DND-41 (cell line): ENCODE measurements around the gene SRSF9.

Experiments used
- EZH2 ChIP-seq: IDR thresholded peaks from 3 replicates; pipeline ENCODE4 v1.6.1; 2012; ENCODE audit warnings: borderline replicate concordance, low read depth, mild to moderate bottlenecking, moderate library complexity, low read length, inconsistent platforms; ENCODE audit not compliant: severe bottlenecking
- TF ChIP-seq, protein P1 (sequence below): IDR thresholded peaks from 2 replicates; pipeline ENCODE4 v1.5.1; 2012; ENCODE audit warnings: borderline replicate concordance, low read length, moderate library complexity, mild to moderate bottlenecking; ENCODE audit not compliant: poor library complexity, severe bottlenecking; ENCODE audit errors: extremely low read depth

DNA sequence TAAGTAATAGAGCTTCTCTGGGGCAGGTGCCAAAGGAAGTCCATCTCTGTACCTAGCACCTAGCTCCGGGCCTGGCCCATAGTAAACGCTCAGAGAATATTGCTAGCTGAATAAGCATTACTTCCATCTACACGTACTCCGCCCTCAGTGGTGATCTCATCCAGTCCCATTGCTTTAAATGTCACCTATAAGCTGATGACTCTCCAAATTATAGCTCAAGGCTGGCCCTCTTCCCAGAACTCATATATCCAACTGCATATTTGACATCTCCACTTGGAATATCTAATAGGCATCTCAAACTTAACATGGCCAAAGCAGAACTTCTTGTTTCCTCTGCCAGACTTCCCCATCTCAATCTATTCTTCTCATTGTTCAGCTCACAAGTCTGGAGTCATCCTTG is 19.5 kb upstream of the SRSF9 start:
- TF ChIP-seq, protein P1, sequence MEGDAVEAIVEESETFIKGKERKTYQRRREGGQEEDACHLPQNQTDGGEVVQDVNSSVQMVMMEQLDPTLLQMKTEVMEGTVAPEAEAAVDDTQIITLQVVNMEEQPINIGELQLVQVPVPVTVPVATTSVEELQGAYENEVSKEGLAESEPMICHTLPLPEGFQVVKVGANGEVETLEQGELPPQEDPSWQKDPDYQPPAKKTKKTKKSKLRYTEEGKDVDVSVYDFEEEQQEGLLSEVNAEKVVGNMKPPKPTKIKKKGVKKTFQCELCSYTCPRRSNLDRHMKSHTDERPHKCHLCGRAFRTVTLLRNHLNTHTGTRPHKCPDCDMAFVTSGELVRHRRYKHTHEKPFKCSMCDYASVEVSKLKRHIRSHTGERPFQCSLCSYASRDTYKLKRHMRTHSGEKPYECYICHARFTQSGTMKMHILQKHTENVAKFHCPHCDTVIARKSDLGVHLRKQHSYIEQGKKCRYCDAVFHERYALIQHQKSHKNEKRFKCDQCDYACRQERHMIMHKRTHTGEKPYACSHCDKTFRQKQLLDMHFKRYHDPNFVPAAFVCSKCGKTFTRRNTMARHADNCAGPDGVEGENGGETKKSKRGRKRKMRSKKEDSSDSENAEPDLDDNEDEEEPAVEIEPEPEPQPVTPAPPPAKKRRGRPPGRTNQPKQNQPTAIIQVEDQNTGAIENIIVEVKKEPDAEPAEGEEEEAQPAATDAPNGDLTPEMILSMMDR = no peak
- TF ChIP-seq EZH2 = no peak
